HCT116 (cell line): ENCODE measurements around the gene SLBP. TPM values are rescaled to one million over a fixed set of nuclear protein-coding genes. Genes with fewer than 3 reads are reported as not detected.

Experiments
- ATAC-seq: fragments of 200-7000 bp; cut with Tn5 transposase; 2 replicates; pipeline ENCODE4 v1.9.1; 2020; ENCODE audit warnings: mild to moderate bottlenecking, moderate library complexity
- BruUV-seq: library from RNA; stranded (reverse); fragments of 400-500 nt; replicated peaks from 2 replicates; lab custom pipeline; 2021; lab: Mats Ljungman, UMichigan
- CTCF ChIA-PET: fragments of 300-600 bp; sonication (Branson Sonifier 250); formaldehyde crosslinking; loops from one replicate; lab custom pipeline; 2021; ENCODE audit warnings: antibody characterized with exemption; lab: Charles Lee
- POLR2A ChIA-PET: fragments of 300-600, 350-600 bp; sonication (Branson Sonifier 250); formaldehyde crosslinking; loops from one replicate; lab custom pipeline; 2021; ENCODE audit warnings: antibody characterized with exemption; lab: Charles Lee
- RAD21 ChIA-PET, 2 experiments: fragments of 300-600 bp; sonication (Branson Sonifier 250); formaldehyde crosslinking; loops; one replicate each; lab custom pipeline; 2023; ENCODE audit warnings: low total read pairs in 2 of 2; ENCODE audit not compliant: uncharacterized antibody in 2 of 2, unreplicated experiment in 2 of 2, low non-redundant PET in 1 of 2; lab: Charles Lee
- DNase-seq: peaks from one replicate; pipeline ENCODE4 v3.0.0-alpha.2; 2010; ENCODE audit warnings: low read depth, low spot score
- H2AFZ ChIP-seq: fragments of 200-600 bp; shearing (Covaris generic), sonication (generic); 2 replicates; pipeline ENCODE4 v1.6.1; 2017; ENCODE audit warnings: low read depth, mixed run types, mixed read lengths, antibody characterized with exemption, low read length; ENCODE audit not compliant: poor library complexity, severe bottlenecking
- H3K27ac ChIP-seq: 2 replicates; pipeline ENCODE4 v1.5.1; 2012; ENCODE audit warnings: low read depth, low read length
- H3K27me3 ChIP-seq: fragments of 200-600 bp; sonication (generic); 2 replicates; pipeline ENCODE4 v1.6.1; 2016; ENCODE audit warnings: mixed run types, low read length, mixed read lengths; ENCODE audit not compliant: insufficient read depth
- H3K36me3 ChIP-seq, 2 experiments: fragments of 200-500 bp in 1 of 2; fragments of 200-600 bp in 1 of 2; sonication (Bioruptor generic) in 1 of 2; sonication (generic) in 1 of 2; 2 replicates each; pipeline versions ENCODE4 v1.5.1 to v1.6.1; 2014 to 2016; ENCODE audit warnings: low read length in 2 of 2, inconsistent platforms in 1 of 2, mixed read lengths in 1 of 2, mixed run types in 1 of 2; ENCODE audit not compliant: insufficient read depth in 2 of 2, control insufficient read depth in 1 of 2
- H3K4me1 ChIP-seq, 2 experiments: fragments of 200-600 bp in 1 of 2; sonication (generic) in 1 of 2; 2 replicates each; pipeline versions ENCODE4 v1.5.1 to v1.6.1; 2012 to 2017; ENCODE audit warnings: low read length in 2 of 2, inconsistent platforms in 1 of 2, mild to moderate bottlenecking in 1 of 2, mixed read lengths in 1 of 2, mixed run types in 1 of 2, moderate library complexity in 1 of 2; ENCODE audit not compliant: insufficient read depth in 2 of 2, control insufficient read depth in 1 of 2
- H3K4me2 ChIP-seq: fragments of 200-600 bp; sonication (generic); 2 replicates; pipeline ENCODE4 v1.6.1; 2017; ENCODE audit warnings: mixed run types, low read length, mixed read lengths
- H3K4me3 ChIP-seq, 2 experiments: fragments of 200-600 bp in 1 of 2; sonication (generic) in 1 of 2; replicated peaks in 1 of 2; 2 replicates each; pipeline ENCODE4 v1.5.1; 2011 to 2016; ENCODE audit warnings: low read length in 2 of 2, control low read depth in 1 of 2, low read depth in 1 of 2, mild to moderate bottlenecking in 1 of 2, mixed read lengths in 1 of 2, mixed run types in 1 of 2
- H3K79me2 ChIP-seq: fragments of 200-600 bp; sonication (generic); 2 replicates; pipeline ENCODE4 v1.6.1; 2017; ENCODE audit warnings: mild to moderate bottlenecking, mixed run types, low read length, moderate library complexity, mixed read lengths; ENCODE audit not compliant: insufficient read depth
- H3K9ac ChIP-seq: fragments of 200-600 bp; sonication (generic); 2 replicates; pipeline ENCODE4 v1.6.1; 2016; ENCODE audit warnings: low read length, mixed read lengths
- H3K9me2 ChIP-seq: fragments of 200-600 bp; sonication (generic), shearing (Covaris generic); 2 replicates; pipeline ENCODE4 v1.6.1; 2017; ENCODE audit warnings: mixed run types, mild to moderate bottlenecking, moderate library complexity; ENCODE audit not compliant: insufficient read depth
- H3K9me3 ChIP-seq, 2 experiments: fragments of 200-500 bp in 1 of 2; fragments of 200-600 bp in 1 of 2; sonication (Bioruptor generic) in 1 of 2; sonication (generic) in 1 of 2; 2 replicates each; pipeline ENCODE4 v1.6.1; 2014 to 2017; ENCODE audit warnings: low read length in 2 of 2, mixed read lengths in 2 of 2, inconsistent platforms in 1 of 2, low read depth in 1 of 2, mild to moderate bottlenecking in 1 of 2, mixed run types in 1 of 2, moderate library complexity in 1 of 2; ENCODE audit not compliant: control insufficient read depth in 1 of 2, insufficient read depth in 1 of 2
- H4K20me1 ChIP-seq: fragments of 200-600 bp; sonication (generic), shearing (Covaris generic); 2 replicates; pipeline ENCODE4 v1.6.1; 2017; ENCODE audit warnings: mixed run types, mild to moderate bottlenecking, moderate library complexity; ENCODE audit not compliant: insufficient read depth
- CBX3 ChIP-seq: IDR thresholded peaks from 2 replicates; pipeline ENCODE4 v1.6.1; 2012; ENCODE audit warnings: low read depth
- CEBPB ChIP-seq: IDR thresholded peaks from 2 replicates; pipeline ENCODE4 v1.6.1; 2012; ENCODE audit warnings: low read depth
- RAD21 ChIP-seq: IDR thresholded peaks from 2 replicates; pipeline ENCODE4 v1.6.1; 2012; ENCODE audit warnings: low read depth, mild to moderate bottlenecking
- SP1 ChIP-seq: IDR thresholded peaks from 2 replicates; pipeline ENCODE4 v1.6.1; 2012; ENCODE audit warnings: low read depth
- ZFX ChIP-seq: fragments of 450-650 bp; IDR thresholded peaks from 2 replicates; pipeline ENCODE4 v1.6.1; 2017
- intact Hi-C: fragments of 100-400 bp; cut with micrococcal nuclease; formaldehyde crosslinking; loops from 2 replicates; pipeline ENCODE4 v1.10.0; 2022
- total RNA-seq: library from RNA; stranded (reverse); gene quantifications from one replicate; pipeline ENCODE4 v1.2.1, GENCODE V29; 2021; ENCODE audit not compliant: unreplicated experiment
- TF ChIP-seq, protein P1 (sequence below), 3 experiments: fragments of 200-600 bp in 1 of 3; sonication (generic) in 1 of 3; IDR thresholded peaks in 2 of 3; conservative IDR thresholded peaks in 1 of 3; 2 replicates each; pipeline ENCODE4 v1.5.1; 2012 to 2017; ENCODE audit warnings: low read depth in 2 of 3, low read length in 2 of 3, antibody characterized with exemption in 1 of 3, borderline replicate concordance in 1 of 3, control low read depth in 1 of 3, mild to moderate bottlenecking in 1 of 3, mixed read lengths in 1 of 3, mixed run types in 1 of 3, moderate library complexity in 1 of 3; ENCODE audit not compliant: insufficient read depth in 1 of 3

SLBP gene
- total RNA-seq, 1 experiment from 2014 or later: 101 TPM

DNA sequence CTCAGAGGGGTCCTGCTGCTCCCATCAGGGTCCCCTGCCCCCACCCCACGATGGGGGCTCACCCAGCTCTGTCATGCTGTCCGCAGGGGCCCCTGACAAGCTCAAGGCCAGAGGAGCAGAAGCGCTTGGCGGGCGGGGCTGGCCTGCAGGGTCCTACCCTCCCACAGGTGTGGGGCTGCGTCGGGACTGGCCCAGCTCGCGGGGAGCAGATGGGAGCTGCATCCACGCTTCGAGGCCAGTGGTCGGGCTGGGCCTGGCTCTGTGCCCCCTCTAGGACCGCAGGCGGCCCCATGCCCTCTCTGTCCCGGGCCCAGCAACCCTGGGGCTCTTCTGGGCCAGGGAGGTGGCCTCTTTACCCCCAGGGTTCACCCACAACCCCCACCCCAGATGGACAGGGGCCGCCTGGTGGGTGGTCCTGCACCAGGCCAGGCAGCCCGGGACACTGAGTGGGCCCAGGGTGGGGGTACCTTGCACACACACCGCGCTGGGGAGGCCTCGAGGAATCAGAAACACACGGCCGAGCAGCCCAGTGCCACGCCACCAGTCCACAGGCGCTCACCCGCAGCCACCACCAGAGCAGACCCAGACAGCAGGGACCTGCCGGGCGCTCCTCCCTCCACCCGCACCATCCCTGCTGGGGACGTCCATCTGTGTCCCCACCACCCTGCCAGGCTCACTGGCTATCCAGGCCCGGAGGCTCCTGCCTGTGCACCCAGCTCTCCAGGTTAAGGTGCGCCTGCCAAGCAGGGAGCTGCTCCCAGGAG lies 39.2 kb upstream of the SLBP start:
- H3K4me3 ChIP-seq: no peak overlapping the region
- ChIA-PET RAD21 (no interaction called here), POLR2A (no interaction called here), CTCF (interaction anchor here (1.3 kb wide), 1 partner anchor 57 kb away, joined by 3 read pairs; no protein-coding TSS in a partner anchor)
- TF ChIP-seq, protein P1, sequence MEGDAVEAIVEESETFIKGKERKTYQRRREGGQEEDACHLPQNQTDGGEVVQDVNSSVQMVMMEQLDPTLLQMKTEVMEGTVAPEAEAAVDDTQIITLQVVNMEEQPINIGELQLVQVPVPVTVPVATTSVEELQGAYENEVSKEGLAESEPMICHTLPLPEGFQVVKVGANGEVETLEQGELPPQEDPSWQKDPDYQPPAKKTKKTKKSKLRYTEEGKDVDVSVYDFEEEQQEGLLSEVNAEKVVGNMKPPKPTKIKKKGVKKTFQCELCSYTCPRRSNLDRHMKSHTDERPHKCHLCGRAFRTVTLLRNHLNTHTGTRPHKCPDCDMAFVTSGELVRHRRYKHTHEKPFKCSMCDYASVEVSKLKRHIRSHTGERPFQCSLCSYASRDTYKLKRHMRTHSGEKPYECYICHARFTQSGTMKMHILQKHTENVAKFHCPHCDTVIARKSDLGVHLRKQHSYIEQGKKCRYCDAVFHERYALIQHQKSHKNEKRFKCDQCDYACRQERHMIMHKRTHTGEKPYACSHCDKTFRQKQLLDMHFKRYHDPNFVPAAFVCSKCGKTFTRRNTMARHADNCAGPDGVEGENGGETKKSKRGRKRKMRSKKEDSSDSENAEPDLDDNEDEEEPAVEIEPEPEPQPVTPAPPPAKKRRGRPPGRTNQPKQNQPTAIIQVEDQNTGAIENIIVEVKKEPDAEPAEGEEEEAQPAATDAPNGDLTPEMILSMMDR (IDR thresholded peaks at IDR 0.05 in 2 of 3, conservative IDR thresholded peaks at IDR 0.05 in 1 of 3; ENCODE audit: borderline replicate concordance in 1 of 3, insufficient read depth in 1 of 3, low read depth in 2 of 3, low read length in 2 of 3): no peak
- TF ChIP-seq SP1 (no peak), CEBPB (no peak), CBX3 (no peak), RAD21 (no peak), ZFX (no peak)
- H3K27me3 ChIP-seq: no peaks in the 10 kb centered on the region
- ATAC-seq (no peak), DNase-seq (no peak)
- H3K9me2 ChIP-seq: no peaks in the 10 kb centered on the region
- H3K79me2 ChIP-seq: no peaks in the 10 kb centered on the region
- H3K4me1 ChIP-seq: peaks cover 0 to 18% of the 10 kb centered on the region in 2 experiments; a peak in 1 of 4 replicates
- no peaks in the 10 kb centered on the region for H4K20me1 ChIP-seq
- H3K4me2 ChIP-seq: no peak overlapping the region
- intact Hi-C loops: no loop called here
- no peaks in the 10 kb centered on the region for H3K9me3 ChIP-seq
- H3K27ac ChIP-seq: no peak overlapping the region
- no TSS peak for BruUV-seq
- H3K36me3 ChIP-seq: no peaks in the 10 kb centered on the region
- H2AFZ ChIP-seq: no peak overlapping the region
- no peak overlapping the region for H3K9ac ChIP-seq
